Endothelial cell of umbilical vein (primary cell): Measurements from ENCODE around the gene POLR2C.

Experiments
- CTCF ChIP-seq, 2 donors: IDR thresholded peaks; 1 replicate in 1 of 2; 2 replicates in 1 of 2; pipeline ENCODE4 v1.5.1; 2011; ENCODE audit warnings: low read length in 2 of 2, mild to moderate bottlenecking in 2 of 2, moderate library complexity in 2 of 2, control low read depth in 1 of 2, inconsistent platforms in 1 of 2, low read depth in 1 of 2; ENCODE audit not compliant: insufficient read depth in 1 of 2; ENCODE audit errors: extremely low read depth in 1 of 2
- EZH2 ChIP-seq: IDR thresholded peaks from 2 replicates; pipeline ENCODE4 v1.6.1; 2012; ENCODE audit warnings: borderline replicate concordance, low read depth, mild to moderate bottlenecking, moderate library complexity, low read length, inconsistent platforms; ENCODE audit not compliant: severe bottlenecking
- FOS ChIP-seq: IDR thresholded peaks from 2 replicates; pipeline ENCODE4 v1.6.1; 2011; ENCODE audit warnings: mild to moderate bottlenecking, low read length, moderate library complexity, borderline replicate concordance; ENCODE audit not compliant: insufficient read depth
- GATA2 ChIP-seq: IDR thresholded peaks from 2 replicates; pipeline ENCODE4 v1.7.0; 2011; ENCODE audit warnings: low read depth, mild to moderate bottlenecking, moderate library complexity, mixed read lengths, low read length; ENCODE audit not compliant: insufficient read length, insufficient read depth
- JUN ChIP-seq: IDR thresholded peaks from 2 replicates; pipeline ENCODE4 v1.6.1; 2011; ENCODE audit warnings: borderline replicate concordance, low read depth; ENCODE audit not compliant: insufficient read length, insufficient read depth
- MAX ChIP-seq: IDR thresholded peaks from 2 replicates; pipeline ENCODE4 v1.6.1; 2011; ENCODE audit not compliant: insufficient read depth, insufficient read length
- MYC ChIP-seq: IDR thresholded peaks from one replicate; pipeline ENCODE4 v1.6.1; 2011; ENCODE audit warnings: mild to moderate bottlenecking, low read depth, low read length
- POLR2A ChIP-seq: IDR thresholded peaks from 2 replicates; pipeline ENCODE4 v1.6.1; 2012; ENCODE audit warnings: low read depth, mild to moderate bottlenecking, control low read depth, low read length
- POLR2AphosphoS5 ChIP-seq: IDR thresholded peaks from 2 replicates; pipeline ENCODE4 v1.6.1; 2012; ENCODE audit warnings: low read depth, mild to moderate bottlenecking, control low read depth, low read length, moderate library complexity; ENCODE audit not compliant: insufficient read depth

GRCh38 chr16:57413301-57413730 lies 49.2 kb upstream of the POLR2C start:
- TF ChIP-seq EZH2 (no peak), POLR2AphosphoS5 (no peak), CTCF (IDR thresholded peaks at IDR 0.05; ENCODE audit: extremely low read depth in 1 of 2, insufficient read depth in 1 of 2, low read depth in 1 of 2, low read length in 2 of 2) (no peak), POLR2A (no peak), MAX (no peak), GATA2 (no peak), JUN (no peak), FOS (no peak), MYC (no peak)
